ENCODE measurements around the gene DCLRE1B.

DNA sequence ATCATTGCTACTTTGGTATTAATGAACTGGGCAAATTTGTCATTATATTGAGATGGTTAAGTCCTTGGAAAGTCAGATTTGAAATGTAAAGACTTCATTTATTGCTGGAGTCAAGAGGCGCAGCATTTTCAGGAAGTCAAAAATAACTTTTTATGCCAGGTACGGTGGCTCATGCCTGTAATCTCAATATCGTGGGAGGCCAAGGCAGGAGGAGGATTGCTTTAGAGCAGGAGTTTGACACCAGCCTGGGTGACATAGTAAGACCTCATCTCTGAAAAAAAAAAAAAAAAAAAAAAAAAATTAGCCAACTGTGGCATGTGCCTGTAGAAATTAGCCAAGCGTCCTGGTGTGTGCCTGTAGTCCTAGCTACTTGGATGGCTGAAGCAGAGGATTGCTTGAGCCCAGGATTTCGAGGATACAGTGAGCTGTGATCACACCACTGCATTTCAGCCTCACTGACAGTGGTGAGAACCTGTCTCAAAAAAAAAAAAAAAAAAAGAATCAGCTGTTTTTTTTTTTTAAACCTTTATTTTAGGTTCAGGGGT is 29.5 kb downstream of the DCLRE1B start:
- TF ChIP-seq CTCF (conservative IDR thresholded peaks at IDR 0.05) (no peak), EZH2 (IDR thresholded peaks at IDR 0.05; ENCODE audit: low read depth) (no peak)
